Measurements from ENCODE around the gene HOXC4.

HOXC4 gene

GRCh38 chr12:54015018-54015931 lies 38.4 kb upstream of the HOXC4 start:
- in situ Hi-C loops (cut with MboI; ENCODE audit: low sequenced_read_pairs) = loop anchor here (25.0 kb wide), 1 partner anchor 197 kb away; no protein-coding TSS in a partner anchor

- in situ Hi-C loops (cut with MboI; ENCODE audit: low sequenced_read_pairs) = loop anchor here (25.0 kb wide), 1 partner anchor 196 kb away; no protein-coding TSS in a partner anchor
Observed at GRCh38 chr12:54016051-54016450, 37.6 kb upstream of the HOXC4 start.

- in situ Hi-C loops (cut with MboI; ENCODE audit: low sequenced_read_pairs) = loop anchor here (25.0 kb wide), 1 partner anchor 196 kb away; no protein-coding TSS in a partner anchor
Observed at GRCh38 chr12:54016478-54016964, 37.1 kb upstream of the HOXC4 start.

GRCh38 chr12:54017027-54017788 lies 36.4 kb upstream of the HOXC4 start:
- in situ Hi-C loops (cut with MboI; ENCODE audit: low sequenced_read_pairs) = loop anchor here (25.0 kb wide), 1 partner anchor 195 kb away; no protein-coding TSS in a partner anchor

GRCh38 chr12:54017878-54018467 lies 35.7 kb upstream of the HOXC4 start:
- in situ Hi-C loops (cut with MboI; ENCODE audit: low sequenced_read_pairs) = loop anchor here (25.0 kb wide), 1 partner anchor 194 kb away; no protein-coding TSS in a partner anchor

GRCh38 chr12:54018468-54018984 lies 35.1 kb upstream of the HOXC4 start:
- in situ Hi-C loops (cut with MboI; ENCODE audit: low sequenced_read_pairs) = loop anchor here (25.0 kb wide), 1 partner anchor 194 kb away; no protein-coding TSS in a partner anchor

- in situ Hi-C loops (cut with MboI; ENCODE audit: low sequenced_read_pairs) = loop anchor here (25.0 kb wide), 1 partner anchor 193 kb away; no protein-coding TSS in a partner anchor
Observed at GRCh38 chr12:54019091-54019811, 34.4 kb upstream of the HOXC4 start.

GRCh38 chr12:54019924-54020590 lies 33.6 kb upstream of the HOXC4 start:
- in situ Hi-C loops (cut with MboI; ENCODE audit: low sequenced_read_pairs) = loop anchor here (25.0 kb wide), 1 partner anchor 192 kb away; no protein-coding TSS in a partner anchor

GRCh38 chr12:54020591-54021405 lies 32.8 kb upstream of the HOXC4 start:
- in situ Hi-C loops (cut with MboI; ENCODE audit: low sequenced_read_pairs) = loop anchor here (25.0 kb wide), 1 partner anchor 192 kb away; no protein-coding TSS in a partner anchor

- in situ Hi-C loops (cut with MboI; ENCODE audit: low sequenced_read_pairs) = loop anchor here (25.0 kb wide), 1 partner anchor 191 kb away; no protein-coding TSS in a partner anchor
Observed at GRCh38 chr12:54021432-54022013, 32.1 kb upstream of the HOXC4 start.

GRCh38 chr12:54022960-54023884 lies 30.4 kb upstream of the HOXC4 start:
- in situ Hi-C loops (cut with MboI; ENCODE audit: low sequenced_read_pairs) = loop anchor here (25.0 kb wide), 1 partner anchor 189 kb away; no protein-coding TSS in a partner anchor

GRCh38 chr12:54024127-54024526 lies 29.5 kb upstream of the HOXC4 start:
- in situ Hi-C loops (cut with MboI; ENCODE audit: low sequenced_read_pairs) = loop anchor here (25.0 kb wide), 1 partner anchor 188 kb away; no protein-coding TSS in a partner anchor

GRCh38 chr12:54024581-54025305 lies 28.9 kb upstream of the HOXC4 start:
- in situ Hi-C loops (cut with MboI; ENCODE audit: low sequenced_read_pairs) = loop anchor here (25.0 kb wide), 1 partner anchor 188 kb away; no protein-coding TSS in a partner anchor

- in situ Hi-C loops (cut with MboI; ENCODE audit: low sequenced_read_pairs) = no loop called here
Observed at GRCh38 chr12:54025499-54026405, 27.9 kb upstream of the HOXC4 start.

Measured in hTERT RPE-1 (cell line).